Mucosa of stomach (tissue), 1 donor: ENCODE data around the gene FEZ2.

Experiments used
- H3K27me3 ChIP-seq: one replicate; pipeline ENCODE4 v1.7.0; 2013; ENCODE audit warnings: mild to moderate bottlenecking, low read length; ENCODE audit not compliant: control insufficient read depth, insufficient read depth
- H3K36me3 ChIP-seq: one replicate; pipeline ENCODE4 v1.7.0; 2013; ENCODE audit warnings: low read length; ENCODE audit not compliant: control insufficient read depth, insufficient read depth
- H3K4me1 ChIP-seq: one replicate; pipeline ENCODE4 v1.7.0; 2013; ENCODE audit warnings: mild to moderate bottlenecking, low read length; ENCODE audit not compliant: control insufficient read depth, insufficient read depth
- H3K4me3 ChIP-seq: one replicate; pipeline ENCODE4 v1.7.0; 2013; ENCODE audit warnings: low read length
- H3K9ac ChIP-seq: one replicate; pipeline ENCODE4 v1.7.0; 2013; ENCODE audit warnings: mild to moderate bottlenecking, low read length, moderate library complexity
- H3K9me3 ChIP-seq: one replicate; pipeline ENCODE4 v1.7.0; 2013; ENCODE audit warnings: mild to moderate bottlenecking, low read length, moderate library complexity; ENCODE audit not compliant: control insufficient read depth
- donor health status: Pancreatic carcinoma.

Gene FEZ2

DNA sequence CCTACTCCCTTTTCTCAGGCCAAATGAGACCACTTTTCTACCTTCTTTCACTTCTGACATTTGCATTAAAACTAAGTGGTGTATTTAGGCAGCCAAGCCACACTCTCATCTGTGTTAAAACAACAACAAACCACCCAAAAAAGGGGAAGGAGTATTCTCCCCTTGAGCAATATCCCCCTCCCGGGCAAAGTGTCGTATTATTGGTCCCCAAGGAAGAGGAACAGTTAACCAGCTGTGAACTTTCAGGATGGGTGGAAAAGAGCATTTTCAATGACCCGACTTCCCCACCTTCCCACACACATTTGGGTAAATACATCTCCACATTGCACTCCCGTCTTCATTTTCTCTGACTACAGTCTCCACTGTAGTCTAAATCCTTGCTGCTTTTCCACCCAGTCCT lies 44.3 kb downstream of the FEZ2 start:
- H3K9me3 ChIP-seq = no peaks in the 10 kb centered on the region
- H3K4me1 ChIP-seq = no peaks in the 10 kb centered on the region
- no peaks in the 10 kb centered on the region for H3K27me3 ChIP-seq
- H3K4me3 ChIP-seq = no peak overlapping the region
- H3K9ac ChIP-seq = no peak overlapping the region
- peaks cover 5% of the 10 kb centered on the region for H3K36me3 ChIP-seq

DNA sequence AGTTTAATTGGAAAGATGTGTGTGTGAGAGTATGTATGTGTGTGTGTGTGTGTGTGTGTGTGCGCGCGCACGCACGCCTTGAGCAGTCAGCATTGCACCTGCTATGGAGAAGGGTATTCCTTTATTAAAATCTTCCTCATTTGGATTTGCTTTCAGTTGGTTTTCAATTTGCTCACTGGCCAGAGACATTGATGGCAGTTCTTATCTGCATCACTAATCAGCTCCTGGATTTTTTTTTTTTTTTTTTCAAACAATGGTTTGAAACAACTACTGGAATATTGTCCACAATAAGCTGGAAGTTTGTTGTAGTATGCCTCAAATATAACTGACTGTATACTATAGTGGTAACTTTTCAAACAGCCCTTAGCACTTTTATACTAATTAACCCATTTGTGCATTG lies 48.0 kb downstream of the FEZ2 start:
- Histone ChIP-seq H3K9me3 (no peaks in the 10 kb centered on the region), H3K36me3 (peaks cover 2% of the 10 kb centered on the region), H3K4me1 (no peaks in the 10 kb centered on the region), H3K9ac (no peak overlapping the region), H3K4me3 (no peak overlapping the region), H3K27me3 (no peaks in the 10 kb centered on the region)

DNA sequence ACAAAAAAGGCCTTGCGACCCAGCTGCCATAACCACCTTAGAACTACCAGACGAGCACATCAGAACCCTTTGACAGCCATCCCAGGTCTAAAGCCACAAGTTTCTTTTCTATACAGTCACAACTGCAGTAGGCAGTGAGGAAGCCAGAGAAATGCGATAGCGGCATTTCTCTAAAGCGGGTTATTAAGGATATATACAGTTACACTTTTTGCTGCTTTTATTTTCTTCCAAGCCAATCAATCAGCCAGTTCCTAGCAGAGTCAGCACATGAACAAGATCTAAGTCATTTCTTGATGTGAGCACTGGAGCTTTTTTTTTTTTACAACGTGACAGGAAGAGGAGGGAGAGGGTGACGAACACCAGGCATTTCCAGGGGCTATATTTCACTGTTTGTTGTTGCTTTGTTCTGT lies 48.8 kb downstream of the FEZ2 start:
- Histone ChIP-seq H3K9ac (no peak overlapping the region), H3K4me1 (no peaks in the 10 kb centered on the region), H3K27me3 (no peaks in the 10 kb centered on the region), H3K36me3 (no peaks in the 10 kb centered on the region), H3K4me3 (no peak overlapping the region), H3K9me3 (no peaks in the 10 kb centered on the region)

DNA sequence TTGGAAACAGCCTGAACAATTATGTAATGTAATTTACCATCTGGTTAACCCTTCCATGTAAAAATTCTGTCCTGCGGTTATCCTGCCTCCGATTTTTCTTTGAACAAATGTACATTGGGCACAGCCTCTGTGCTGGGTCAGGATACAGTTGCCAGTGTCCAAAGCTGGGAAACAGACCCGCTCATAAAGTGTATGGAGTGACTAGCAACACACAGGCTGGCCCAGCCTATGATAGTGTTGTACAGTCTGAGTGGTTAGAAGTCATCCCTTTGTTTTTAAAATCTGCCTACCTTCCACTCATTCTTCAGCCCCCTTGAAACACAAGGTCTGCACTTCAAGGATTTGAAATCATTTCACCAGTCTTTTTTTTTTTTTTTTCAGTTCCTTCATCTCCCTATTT lies 50.1 kb downstream of the FEZ2 start:
- Histone ChIP-seq H3K9ac (no peak overlapping the region), H3K4me3 (no peak overlapping the region), H3K27me3 (no peaks in the 10 kb centered on the region), H3K36me3 (no peaks in the 10 kb centered on the region), H3K4me1 (no peaks in the 10 kb centered on the region), H3K9me3 (no peaks in the 10 kb centered on the region)

DNA sequence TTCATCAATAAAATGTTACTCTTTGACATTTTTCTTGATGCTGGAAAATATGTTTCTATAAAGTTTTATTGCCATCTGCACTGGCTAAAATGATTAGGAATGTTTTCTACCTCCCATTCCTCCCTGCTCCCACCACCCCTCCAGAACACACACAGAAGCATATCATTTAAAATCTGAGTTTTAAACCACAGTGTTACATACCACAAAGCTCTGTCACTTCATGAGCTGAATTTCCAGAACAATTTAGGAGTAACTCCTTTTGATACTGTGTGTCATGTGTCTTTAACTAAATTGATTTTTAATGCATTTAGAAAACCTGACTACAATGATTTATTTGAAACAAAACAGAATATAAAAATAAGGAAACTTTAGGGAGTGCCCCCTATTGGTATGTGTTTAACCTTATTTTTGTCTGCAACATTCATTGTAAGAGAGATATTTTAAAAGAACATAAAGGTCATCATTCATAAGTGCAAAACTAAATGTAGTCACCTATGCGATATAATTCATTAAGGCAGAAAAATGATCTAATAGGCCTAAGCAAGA lies 52.0 kb downstream of the FEZ2 start:
- H3K4me3 ChIP-seq = no peak overlapping the region
- no peaks in the 10 kb centered on the region for H3K27me3 ChIP-seq
- H3K9me3 ChIP-seq = no peaks in the 10 kb centered on the region
- H3K36me3 ChIP-seq = no peaks in the 10 kb centered on the region
- H3K9ac ChIP-seq = no peak overlapping the region
- no peaks in the 10 kb centered on the region for H3K4me1 ChIP-seq

DNA sequence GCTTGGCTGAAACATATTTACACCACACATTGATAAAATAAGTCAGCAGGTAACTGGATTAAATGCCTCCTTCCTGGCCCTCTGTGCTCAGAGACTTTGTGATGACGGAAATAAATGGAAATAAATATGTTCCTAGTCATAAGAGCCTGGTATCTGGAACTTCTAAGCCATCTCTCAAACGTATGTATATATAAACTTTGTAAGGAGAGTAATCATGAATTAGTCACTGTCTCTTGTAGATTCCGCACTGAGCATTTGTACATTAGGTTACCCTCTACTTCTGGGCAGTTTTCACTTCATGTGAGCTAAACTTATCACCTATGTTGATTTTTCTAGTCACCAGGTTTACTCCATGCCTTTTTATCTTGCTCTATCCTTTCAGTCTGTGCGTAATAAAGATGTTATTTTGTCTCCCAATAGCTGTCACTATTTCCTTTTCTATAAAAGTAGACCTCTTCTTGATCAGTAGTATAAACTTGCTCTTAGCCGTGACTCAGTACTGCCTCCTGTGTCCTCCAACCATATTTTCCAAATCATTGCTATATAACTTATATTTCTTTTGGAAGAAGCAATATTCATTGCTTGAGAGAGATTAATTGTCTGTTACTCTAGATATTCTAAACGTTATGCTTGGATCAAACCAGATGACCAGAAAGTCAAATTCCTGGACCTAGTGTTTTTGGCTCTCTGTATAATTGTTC lies 53.2 kb downstream of the FEZ2 start:
- H3K9ac ChIP-seq = no peak overlapping the region
- H3K4me3 ChIP-seq = no peak overlapping the region
- H3K4me1 ChIP-seq = no peaks in the 10 kb centered on the region
- H3K9me3 ChIP-seq = no peaks in the 10 kb centered on the region
- no peaks in the 10 kb centered on the region for H3K36me3 ChIP-seq
- no peaks in the 10 kb centered on the region for H3K27me3 ChIP-seq

DNA sequence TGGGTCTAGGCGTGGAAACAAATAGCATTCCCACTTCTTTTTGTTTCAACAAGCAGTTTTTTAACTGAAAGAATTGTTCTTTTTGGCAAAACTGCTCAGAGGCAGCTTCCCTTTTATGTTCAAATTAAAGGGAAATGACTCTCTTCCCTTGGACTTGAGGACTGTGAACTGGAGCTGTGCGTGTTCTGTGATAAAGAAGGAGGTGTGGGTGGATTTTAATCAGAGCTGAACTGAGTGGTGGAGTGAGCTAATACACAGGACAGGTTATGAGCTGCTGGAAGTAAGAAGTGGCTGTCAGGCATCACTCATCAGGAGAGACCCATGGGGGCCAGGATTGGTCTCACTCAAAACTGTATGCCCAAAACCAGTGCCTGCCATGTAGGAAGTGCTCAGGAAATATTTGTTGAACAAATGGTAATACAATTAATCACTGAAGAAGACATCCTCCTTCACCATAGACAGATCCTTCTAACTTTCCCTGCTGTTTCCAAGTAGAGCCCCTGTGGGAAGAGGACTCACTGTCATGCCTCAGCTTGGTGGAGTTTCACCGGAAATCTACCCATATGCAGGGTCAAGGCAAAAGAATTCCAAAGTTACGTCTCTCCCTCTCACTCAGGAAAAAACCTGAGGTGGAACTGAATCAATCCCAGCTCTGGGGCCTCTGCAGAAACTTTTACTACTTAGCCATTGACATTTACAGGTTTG lies 55.9 kb downstream of the FEZ2 start:
- H3K27me3 ChIP-seq = no peaks in the 10 kb centered on the region
- H3K4me1 ChIP-seq = no peaks in the 10 kb centered on the region
- no peaks in the 10 kb centered on the region for H3K9me3 ChIP-seq
- no peaks in the 10 kb centered on the region for H3K36me3 ChIP-seq
- H3K9ac ChIP-seq = no peak overlapping the region
- H3K4me3 ChIP-seq = no peak overlapping the region

DNA sequence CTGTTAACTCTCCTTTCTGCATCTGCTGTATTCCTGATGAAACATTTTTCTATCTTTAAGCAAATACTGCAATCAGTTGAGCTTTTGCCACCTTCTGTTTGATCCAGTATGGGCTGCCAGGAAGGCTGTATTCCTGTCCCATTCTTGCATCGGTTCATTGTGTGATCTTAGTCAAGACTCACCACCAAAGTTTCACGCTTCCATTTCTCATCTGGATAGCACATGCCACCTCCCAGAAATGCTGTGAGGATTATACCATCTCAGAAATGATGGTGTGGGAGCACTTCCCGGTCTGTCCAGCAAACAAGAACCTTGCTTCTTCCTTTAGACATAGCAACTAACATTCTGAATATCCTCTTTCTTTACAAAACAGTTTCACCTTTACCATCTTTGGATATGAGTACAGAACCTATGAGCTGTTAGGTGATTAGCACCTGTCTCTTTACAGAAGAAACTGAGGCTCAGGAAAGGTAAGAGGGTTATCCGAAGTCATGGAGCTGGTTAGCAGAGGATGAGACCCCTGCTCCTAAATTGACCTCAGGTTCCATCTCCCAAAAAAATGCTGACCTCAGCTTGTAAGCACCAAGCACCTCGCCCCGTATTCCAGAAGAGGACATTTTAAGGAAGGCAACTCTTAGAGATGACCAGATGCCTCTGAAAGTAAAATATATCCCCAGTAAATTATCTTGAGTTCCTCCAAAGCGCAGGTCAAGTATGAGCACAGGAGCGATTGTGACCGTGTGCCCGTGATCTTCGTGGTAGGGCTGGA lies 56.8 kb downstream of the FEZ2 start:
- no peaks in the 10 kb centered on the region for H3K9me3 ChIP-seq
- H3K9ac ChIP-seq = no peak overlapping the region
- H3K4me3 ChIP-seq = no peak overlapping the region
- H3K4me1 ChIP-seq = no peaks in the 10 kb centered on the region
- H3K27me3 ChIP-seq = no peaks in the 10 kb centered on the region
- H3K36me3 ChIP-seq = no peaks in the 10 kb centered on the region

DNA sequence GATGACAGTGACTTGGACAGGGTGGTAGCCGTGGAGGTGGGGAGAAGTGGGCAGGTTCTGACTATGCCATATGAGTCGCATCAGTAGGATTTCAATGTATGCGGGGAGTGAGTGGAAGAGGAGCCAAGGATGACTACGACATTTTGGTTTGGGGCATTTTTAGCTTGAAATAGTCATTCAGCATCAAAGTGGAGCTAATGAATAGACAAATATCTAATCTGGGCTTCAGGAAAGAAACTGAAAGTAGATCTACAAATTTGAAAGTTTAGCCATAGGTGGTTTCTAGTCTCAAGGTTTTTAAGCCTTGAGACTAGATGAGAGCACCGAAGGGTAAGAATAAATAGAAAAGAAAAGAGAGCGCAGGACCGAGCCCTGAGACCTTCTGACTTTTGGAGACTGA lies 58.3 kb downstream of the FEZ2 start:
- no peaks in the 10 kb centered on the region for H3K4me1 ChIP-seq
- no peaks in the 10 kb centered on the region for H3K27me3 ChIP-seq
- H3K36me3 ChIP-seq = no peaks in the 10 kb centered on the region
- H3K9me3 ChIP-seq = no peaks in the 10 kb centered on the region
- H3K4me3 ChIP-seq = no peak overlapping the region
- no peak overlapping the region for H3K9ac ChIP-seq

DNA sequence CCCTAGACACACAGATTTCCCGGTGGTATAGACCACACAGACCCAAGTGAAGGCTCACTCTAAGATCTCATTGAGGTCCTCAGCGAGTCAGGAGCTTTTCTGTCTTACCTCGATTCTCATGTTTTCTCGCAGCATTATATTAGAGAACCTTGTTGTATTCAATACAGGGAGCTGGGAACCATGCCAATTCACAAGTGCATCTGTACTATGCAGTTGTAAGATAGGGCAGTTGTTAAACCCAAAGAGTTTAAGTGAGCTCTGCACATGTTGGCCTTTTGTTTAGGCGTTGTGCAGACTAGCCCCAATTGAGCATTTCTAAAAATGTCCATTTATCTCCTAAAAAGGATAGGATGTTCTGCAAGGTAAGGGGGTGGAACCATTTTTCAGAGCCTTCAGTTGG lies 59.6 kb downstream of the FEZ2 start:
- Histone ChIP-seq H3K36me3 (no peaks in the 10 kb centered on the region), H3K9ac (no peak overlapping the region), H3K4me3 (no peak overlapping the region), H3K27me3 (no peaks in the 10 kb centered on the region), H3K9me3 (no peaks in the 10 kb centered on the region), H3K4me1 (no peaks in the 10 kb centered on the region)

DNA sequence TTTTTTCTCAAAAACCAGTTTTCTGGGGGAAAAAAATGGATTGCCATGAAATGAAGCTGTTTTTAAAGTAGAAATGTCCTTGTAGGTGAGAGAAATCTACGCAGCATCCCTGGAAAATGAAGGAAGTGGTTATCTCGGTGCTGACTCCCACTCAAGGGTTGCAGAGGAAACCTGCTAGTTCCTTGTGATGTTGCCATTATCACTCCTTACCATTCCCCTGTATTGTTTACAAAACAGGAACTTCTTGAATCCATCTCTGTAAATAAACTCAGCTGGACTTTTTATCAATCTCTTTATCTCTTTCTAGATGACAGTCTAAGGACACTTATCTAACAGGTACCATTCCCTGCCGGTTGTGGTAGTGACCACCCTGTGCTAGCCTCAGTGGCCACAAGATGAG lies 61.2 kb downstream of the FEZ2 start:
- no peak overlapping the region for H3K9ac ChIP-seq
- H3K27me3 ChIP-seq = no peaks in the 10 kb centered on the region
- no peak overlapping the region for H3K4me3 ChIP-seq
- H3K36me3 ChIP-seq = no peaks in the 10 kb centered on the region
- H3K9me3 ChIP-seq = no peaks in the 10 kb centered on the region
- H3K4me1 ChIP-seq = no peaks in the 10 kb centered on the region

DNA sequence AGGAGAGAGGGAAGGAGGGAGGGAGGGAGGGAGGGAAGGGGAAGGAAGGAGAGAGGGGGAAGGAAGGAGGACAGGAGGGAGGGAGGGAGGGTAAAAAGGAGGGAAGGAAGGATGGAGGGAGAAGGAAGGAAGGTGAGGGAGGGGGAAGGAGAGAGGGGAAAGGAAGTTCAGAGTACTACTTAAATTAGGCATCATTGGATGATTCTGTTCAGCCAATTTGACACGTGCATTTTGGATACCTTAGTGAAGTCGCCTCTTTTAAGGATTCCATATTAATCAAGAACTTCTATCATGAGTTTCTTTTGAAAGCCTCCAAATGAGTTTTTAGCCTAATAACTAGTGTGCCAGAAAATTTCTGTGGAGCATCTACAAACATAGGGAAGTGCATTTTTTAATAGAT lies 62.9 kb downstream of the FEZ2 start:
- no peaks in the 10 kb centered on the region for H3K36me3 ChIP-seq
- H3K27me3 ChIP-seq = no peaks in the 10 kb centered on the region
- no peak overlapping the region for H3K4me3 ChIP-seq
- H3K9me3 ChIP-seq = no peaks in the 10 kb centered on the region
- no peaks in the 10 kb centered on the region for H3K4me1 ChIP-seq
- H3K9ac ChIP-seq = no peak overlapping the region
